ENCODE results near the gene GSTA5. TPM values are rescaled to one million over a fixed set of nuclear protein-coding genes. Genes with fewer than 3 reads are reported as not detected.
"Not testable (repeated sequence)": the region's sequence is repeated elsewhere in the genome, so short reads cannot be mapped to it uniquely, and the experiment has no call there.

GSTA5 gene
- total RNA-seq, 1 donor from 2014 or later: not detected

DNA sequence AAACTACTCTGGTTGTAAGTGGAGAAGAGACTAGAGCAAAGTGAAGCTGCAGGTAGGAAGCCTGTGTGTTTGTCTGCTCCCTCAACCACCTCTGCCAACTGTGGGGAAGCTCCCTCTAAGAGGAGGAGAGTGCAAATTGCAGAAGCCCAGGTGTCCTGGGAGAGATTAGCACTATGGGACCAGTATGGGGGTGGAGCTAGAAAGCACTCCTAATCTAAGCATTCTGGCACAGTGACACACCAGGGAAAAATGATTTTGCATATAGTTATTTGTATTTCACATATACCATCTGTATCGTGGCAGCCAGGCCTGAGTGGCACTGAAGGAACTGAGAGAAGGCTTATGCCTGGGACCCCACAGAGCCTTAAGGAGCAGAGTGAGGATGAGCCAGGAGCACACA is 49.8 kb downstream of the GSTA5 start:
- Mint-ChIP-seq H3K36me3 (ENCODE audit: low read depth) (peaks cover 2% of the 10 kb centered on the region), H3K4me3 (ENCODE audit: unreplicated experiment) (no peak overlapping the region), H3K9me3 (ENCODE audit: low read depth) (peaks cover 13% of the 10 kb centered on the region), H3K4me1 (ENCODE audit: low read depth) (peaks cover 4% of the 10 kb centered on the region), H3K27me3 (ENCODE audit: low read depth) (peaks cover under 1% of the 10 kb centered on the region), H3K27ac (ENCODE audit: unreplicated experiment) (no peak overlapping the region)
- no peak for DNase-seq (ENCODE audit: low spot score)
- TF ChIP-seq, protein P1, sequence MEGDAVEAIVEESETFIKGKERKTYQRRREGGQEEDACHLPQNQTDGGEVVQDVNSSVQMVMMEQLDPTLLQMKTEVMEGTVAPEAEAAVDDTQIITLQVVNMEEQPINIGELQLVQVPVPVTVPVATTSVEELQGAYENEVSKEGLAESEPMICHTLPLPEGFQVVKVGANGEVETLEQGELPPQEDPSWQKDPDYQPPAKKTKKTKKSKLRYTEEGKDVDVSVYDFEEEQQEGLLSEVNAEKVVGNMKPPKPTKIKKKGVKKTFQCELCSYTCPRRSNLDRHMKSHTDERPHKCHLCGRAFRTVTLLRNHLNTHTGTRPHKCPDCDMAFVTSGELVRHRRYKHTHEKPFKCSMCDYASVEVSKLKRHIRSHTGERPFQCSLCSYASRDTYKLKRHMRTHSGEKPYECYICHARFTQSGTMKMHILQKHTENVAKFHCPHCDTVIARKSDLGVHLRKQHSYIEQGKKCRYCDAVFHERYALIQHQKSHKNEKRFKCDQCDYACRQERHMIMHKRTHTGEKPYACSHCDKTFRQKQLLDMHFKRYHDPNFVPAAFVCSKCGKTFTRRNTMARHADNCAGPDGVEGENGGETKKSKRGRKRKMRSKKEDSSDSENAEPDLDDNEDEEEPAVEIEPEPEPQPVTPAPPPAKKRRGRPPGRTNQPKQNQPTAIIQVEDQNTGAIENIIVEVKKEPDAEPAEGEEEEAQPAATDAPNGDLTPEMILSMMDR (IDR thresholded peaks at IDR 0.05): no peak

DNA sequence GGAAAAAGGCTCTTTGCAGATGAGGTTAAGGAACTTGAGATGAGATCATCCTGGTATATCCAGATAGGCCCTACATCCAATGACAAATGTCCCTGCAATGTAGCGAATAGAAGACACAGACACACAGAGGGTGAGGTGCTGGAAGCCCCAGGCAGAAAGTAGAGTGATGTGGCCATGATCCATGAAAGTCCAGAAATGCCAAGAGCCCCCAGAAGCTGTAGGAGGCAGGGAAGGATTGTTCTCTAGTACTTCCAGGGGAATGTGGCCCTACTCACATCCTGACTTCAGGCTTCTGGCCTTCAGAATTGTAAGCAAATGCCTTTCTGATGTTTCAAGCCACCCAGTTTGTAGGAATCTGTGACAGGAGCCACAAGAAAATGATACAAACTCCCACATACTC is 51.0 kb downstream of the GSTA5 start:
- H3K4me3 Mint-ChIP-seq (ENCODE audit: unreplicated experiment); H3K4me1 Mint-ChIP-seq (ENCODE audit: low read depth); H3K36me3 Mint-ChIP-seq (ENCODE audit: low read depth); H3K27ac Mint-ChIP-seq (ENCODE audit: unreplicated experiment); DNase-seq (ENCODE audit: low spot score); H3K27me3 Mint-ChIP-seq (ENCODE audit: low read depth): not testable (repeated sequence)
- H3K9me3 Mint-ChIP-seq (ENCODE audit: low read depth): peaks cover 13% of the 10 kb centered on the region

DNA sequence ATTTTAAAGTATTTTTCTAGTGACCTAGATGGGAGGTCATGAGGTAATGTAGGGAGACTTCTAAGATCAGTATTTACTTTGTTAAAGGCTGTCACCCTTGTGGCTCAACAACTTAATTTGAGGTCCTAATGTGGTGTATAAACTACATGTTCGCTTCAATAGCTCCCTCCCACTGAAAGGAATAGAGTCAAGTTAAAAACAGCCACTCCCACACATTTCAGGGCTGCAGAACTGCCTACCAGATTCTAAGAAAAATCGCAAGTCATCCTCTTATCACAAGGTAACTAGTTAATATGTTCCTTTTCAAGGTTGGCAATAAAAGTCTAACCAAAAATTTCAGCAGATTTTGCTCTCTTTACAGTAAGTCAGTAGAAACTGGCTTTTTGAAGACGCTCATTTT is 52.1 kb downstream of the GSTA5 start:
- TF ChIP-seq, protein P1 (IDR thresholded peaks at IDR 0.05): no peak
- Mint-ChIP-seq H3K9me3 (ENCODE audit: low read depth) (peaks cover 13% of the 10 kb centered on the region), H3K36me3 (ENCODE audit: low read depth) (peaks cover 2% of the 10 kb centered on the region), H3K4me1 (ENCODE audit: low read depth) (peaks cover 4% of the 10 kb centered on the region), H3K4me3 (ENCODE audit: unreplicated experiment) (no peak overlapping the region), H3K27me3 (ENCODE audit: low read depth) (no peaks in the 10 kb centered on the region), H3K27ac (ENCODE audit: unreplicated experiment) (no peak overlapping the region)
- DNase-seq (ENCODE audit: low spot score): no peak

DNA sequence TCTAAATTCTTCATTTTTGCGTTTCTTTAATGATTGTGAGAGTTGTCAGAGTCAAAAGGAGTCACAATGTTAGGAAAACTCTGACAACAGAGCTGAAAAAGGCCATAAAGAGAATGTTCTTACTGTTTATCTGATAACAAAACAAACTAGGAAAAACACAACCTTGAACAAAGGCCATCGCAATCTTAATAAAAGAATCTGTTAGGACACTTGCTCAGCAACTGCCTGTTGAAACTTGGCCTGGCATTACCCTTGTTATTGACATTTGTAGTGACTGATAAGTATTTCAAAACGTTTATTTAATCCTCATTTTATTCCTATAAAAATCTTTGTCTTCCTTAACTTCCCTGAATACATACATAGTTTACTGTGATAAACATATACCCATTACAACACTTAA is 52.7 kb downstream of the GSTA5 start:
- no peak for DNase-seq (ENCODE audit: low spot score)
- Mint-ChIP-seq H3K4me1 (ENCODE audit: low read depth) (peaks cover 4% of the 10 kb centered on the region), H3K27me3 (ENCODE audit: low read depth) (no peaks in the 10 kb centered on the region), H3K27ac (ENCODE audit: unreplicated experiment) (no peak overlapping the region), H3K36me3 (ENCODE audit: low read depth) (peaks cover 2% of the 10 kb centered on the region), H3K9me3 (ENCODE audit: low read depth) (peaks cover 10% of the 10 kb centered on the region), H3K4me3 (ENCODE audit: unreplicated experiment) (no peak overlapping the region)
- TF ChIP-seq, protein P1 (IDR thresholded peaks at IDR 0.05): no peak

DNA sequence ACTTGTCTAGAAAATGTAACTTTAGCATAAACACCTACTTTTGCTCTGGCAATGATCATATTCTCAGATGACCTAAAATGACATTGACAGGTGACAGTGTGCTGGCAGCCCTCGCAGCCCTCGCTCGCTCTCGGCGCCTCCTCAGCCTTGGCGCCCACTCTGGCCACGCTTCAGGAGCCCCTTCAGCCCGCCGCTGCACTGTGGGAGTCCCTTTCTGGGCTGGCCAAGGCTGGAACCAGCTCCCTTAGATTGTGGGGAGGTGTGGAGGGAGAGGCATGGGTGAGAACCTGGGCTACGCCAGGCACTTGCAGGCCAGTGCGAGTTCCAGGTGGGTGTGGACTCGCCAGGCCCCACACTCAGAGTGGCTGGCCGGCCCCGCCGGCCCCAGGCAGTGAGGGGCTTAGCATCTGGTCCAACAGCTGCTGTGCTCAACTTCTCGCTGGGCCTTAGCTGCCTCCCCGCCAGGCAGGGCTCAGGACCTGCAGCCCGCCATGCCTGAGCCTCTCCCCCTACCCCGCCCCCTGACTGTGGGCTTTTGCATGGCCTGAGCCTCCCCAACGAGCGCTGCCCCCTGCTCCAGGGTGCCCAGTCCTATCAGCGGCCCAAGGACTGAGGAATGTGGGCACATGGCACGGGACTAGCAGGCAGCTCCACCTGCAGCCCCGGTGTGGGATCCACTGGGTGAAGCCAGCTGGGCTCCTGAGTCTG is 54.2 kb downstream of the GSTA5 start:
- Mint-ChIP-seq H3K9me3 (ENCODE audit: low read depth) (peaks cover 2% of the 10 kb centered on the region), H3K4me1 (ENCODE audit: low read depth) (peaks cover 4% of the 10 kb centered on the region), H3K4me3 (ENCODE audit: unreplicated experiment) (no peak overlapping the region), H3K27me3 (ENCODE audit: low read depth) (no peaks in the 10 kb centered on the region), H3K27ac (ENCODE audit: unreplicated experiment) (no peak overlapping the region), H3K36me3 (ENCODE audit: low read depth) (no peaks in the 10 kb centered on the region)
- DNase-seq (ENCODE audit: low spot score): no peak
- TF ChIP-seq, protein P1 (IDR thresholded peaks at IDR 0.05): no peak

DNA sequence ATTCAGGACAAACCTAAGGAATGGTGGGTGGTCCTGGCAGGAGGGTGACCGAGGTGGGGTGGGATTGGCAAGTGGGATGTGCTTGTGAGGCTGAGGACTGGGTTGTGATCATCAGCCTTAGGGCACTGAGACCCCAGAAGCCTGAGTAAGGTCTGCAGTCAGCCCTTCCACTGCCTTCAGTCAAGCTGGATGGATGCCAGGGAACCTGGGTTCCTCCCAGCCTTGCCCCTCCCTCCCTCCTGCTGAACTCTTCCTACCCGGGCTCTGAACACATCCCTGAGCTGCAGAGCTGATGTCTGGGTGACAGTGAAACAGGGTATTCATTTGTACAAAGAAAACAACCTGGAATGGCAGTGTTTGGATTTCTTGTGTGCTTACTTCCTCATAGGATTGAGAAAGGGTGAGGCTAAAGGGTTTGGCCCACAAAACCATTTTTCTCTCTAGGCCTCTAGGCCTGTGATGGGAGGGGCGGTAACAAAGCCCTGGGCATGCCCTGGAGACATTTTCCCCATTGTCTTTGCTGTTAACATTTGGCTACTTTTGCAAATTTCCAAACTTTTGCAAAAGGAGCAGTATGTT is 57.8 kb downstream of the GSTA5 start:
- H3K27ac Mint-ChIP-seq (ENCODE audit: unreplicated experiment); H3K9me3 Mint-ChIP-seq (ENCODE audit: low read depth); H3K27me3 Mint-ChIP-seq (ENCODE audit: low read depth); H3K36me3 Mint-ChIP-seq (ENCODE audit: low read depth); H3K4me3 Mint-ChIP-seq (ENCODE audit: unreplicated experiment); DNase-seq (ENCODE audit: low spot score); H3K4me1 Mint-ChIP-seq (ENCODE audit: low read depth): not testable (repeated sequence)

DNA sequence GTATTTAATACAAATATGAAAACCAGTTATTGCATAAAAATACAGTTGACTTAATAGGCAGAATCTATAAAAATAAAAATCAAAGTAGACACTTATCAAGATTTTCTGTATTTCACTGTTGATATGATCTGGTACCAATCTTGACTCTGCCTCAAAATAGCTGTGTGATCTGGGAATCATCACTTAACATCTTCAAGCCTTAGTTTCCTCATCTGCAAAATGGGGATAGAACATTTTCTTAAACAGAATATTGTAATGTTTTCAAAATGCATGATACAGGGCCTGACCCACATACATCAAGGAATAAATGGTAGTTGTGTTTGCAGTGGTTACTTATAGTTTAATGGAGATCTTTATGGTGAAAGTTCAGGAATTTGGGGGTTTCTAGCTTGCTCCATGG is 58.4 kb downstream of the GSTA5 start:
- not testable (repeated sequence) for H3K9me3 Mint-ChIP-seq (ENCODE audit: low read depth); H3K36me3 Mint-ChIP-seq (ENCODE audit: low read depth); H3K27me3 Mint-ChIP-seq (ENCODE audit: low read depth); DNase-seq (ENCODE audit: low spot score); H3K27ac Mint-ChIP-seq (ENCODE audit: unreplicated experiment); H3K4me1 Mint-ChIP-seq (ENCODE audit: low read depth); H3K4me3 Mint-ChIP-seq (ENCODE audit: unreplicated experiment)

Data from chondrocyte (in vitro differentiated cells).